RKO (cell line): ENCODE results near the gene POLR3A.

Experiments
- DNase-seq: peaks from one replicate; pipeline ENCODE4 v3.0.0-alpha.2; 2016; ENCODE audit warnings: low spot score

The POLR3A gene

GRCh38 chr10:77943121-77943901 is 86.0 kb downstream of the POLR3A start:
- DNase-seq = peak; percentile 73

GRCh38 chr10:77941790-77942189 is 87.5 kb downstream of the POLR3A start:
- DNase-seq = no peak

GRCh38 chr10:77940627-77941026 is 88.7 kb downstream of the POLR3A start:
- DNase-seq = no peak

- no peak for DNase-seq
Observed at GRCh38 chr10:77940225-77940624, 89.1 kb downstream of the POLR3A start.

- DNase-seq = no peak
Observed at GRCh38 chr10:77939561-77940001, 89.7 kb downstream of the POLR3A start.

- no peak for DNase-seq
Observed at GRCh38 chr10:77936697-77937567, 92.4 kb downstream of the POLR3A start.

- no peak for DNase-seq
Observed at GRCh38 chr10:77932016-77932715, 97.1 kb downstream of the POLR3A start.

GRCh38 chr10:77927402-77928246 is 101.7 kb downstream of the POLR3A start:
- no peak for DNase-seq

GRCh38 chr10:77926566-77927401 is 102.5 kb downstream of the POLR3A start, which contains the start of gene DLG5:
Gene DLG5, minus strand, starts transcription at chr10:77926755. Its CDS starts 235 bp downstream, at chr10:77926520.
- DNase-seq = peak; percentile 47

- DNase-seq = peak; percentile 45
Observed at GRCh38 chr10:77925795-77926565, 103.3 kb downstream of the POLR3A start.

GRCh38 chr10:77925410-77925794 is 103.9 kb downstream of the POLR3A start:
- peak; percentile 85 for DNase-seq

GRCh38 chr10:77922566-77923179 is 106.6 kb downstream of the POLR3A start:
- no peak for DNase-seq

- no peak for DNase-seq
Observed at GRCh38 chr10:77922055-77922454, 107.3 kb downstream of the POLR3A start.

- DNase-seq = no peak
Observed at GRCh38 chr10:77921395-77921794, 107.9 kb downstream of the POLR3A start.

GRCh38 chr10:77920495-77920894 is 108.8 kb downstream of the POLR3A start:
- no peak for DNase-seq

- peak; percentile 25 for DNase-seq
Observed at GRCh38 chr10:77919713-77920108, 109.6 kb downstream of the POLR3A start.
